GM18520 (cell line): Measurements from ENCODE around the gene MAN1C1.

ENCODE experiments used
- ATAC-seq: cut with Tn5 transposase; IDR thresholded peaks from one replicate; pipeline ENCODE4 v1.9.1; 2021; ENCODE audit not compliant: unreplicated experiment

MAN1C1 gene

DNA sequence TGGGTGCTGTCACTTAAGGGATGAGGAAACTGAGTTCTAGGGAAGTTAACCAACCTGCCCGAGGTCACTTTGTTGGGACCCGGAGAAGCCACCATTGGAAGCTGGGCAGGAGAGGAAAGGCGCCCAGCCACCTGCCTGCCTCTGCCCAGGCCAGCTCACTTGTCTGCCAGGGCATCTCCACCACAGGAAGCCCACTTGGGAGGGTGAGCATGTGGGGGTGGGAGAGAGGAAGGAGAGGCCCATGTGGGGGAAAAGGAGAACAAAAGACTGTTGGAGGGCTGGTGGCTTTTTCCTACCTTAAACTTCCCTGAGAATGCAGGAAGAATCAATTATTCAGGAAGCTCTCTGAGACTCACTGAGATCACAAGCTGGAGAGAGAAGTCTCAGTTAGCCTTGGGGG lies 139.6 kb downstream of the MAN1C1 start:
- ATAC-seq = no peak

DNA sequence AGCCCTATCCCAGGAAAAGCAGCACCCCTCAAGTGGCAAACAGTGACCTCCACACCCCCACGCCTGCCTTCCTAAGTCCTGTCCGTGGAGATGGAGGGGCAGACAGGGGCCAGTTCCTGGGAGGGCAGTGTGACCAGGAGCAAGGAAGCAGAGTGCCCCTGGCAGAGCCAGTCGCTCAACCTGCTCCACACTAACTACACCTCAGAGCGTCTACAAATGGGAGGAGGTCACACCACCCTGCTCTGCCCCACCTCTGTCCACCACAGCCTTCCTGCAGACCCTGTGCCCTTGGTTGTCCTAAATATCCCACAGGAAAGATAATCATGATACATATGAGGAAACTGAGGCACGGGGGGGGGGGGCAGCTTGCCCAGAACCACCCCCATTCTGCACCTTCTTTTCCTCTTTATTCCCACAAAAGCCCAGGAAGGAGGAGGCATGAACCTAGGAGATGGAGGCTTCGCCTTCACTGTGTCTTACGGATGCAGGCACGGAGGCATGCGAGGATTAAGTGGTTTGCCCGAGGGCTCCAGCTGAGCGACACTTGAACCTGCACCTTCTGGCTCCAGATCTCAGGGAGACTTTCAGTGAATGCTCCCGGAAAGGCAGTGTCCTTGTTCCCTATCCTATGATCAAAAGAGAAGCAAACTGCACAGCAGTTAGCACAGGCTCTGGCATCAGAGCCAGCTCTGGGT lies 140.7 kb downstream of the MAN1C1 start:
- ATAC-seq = no peak

DNA sequence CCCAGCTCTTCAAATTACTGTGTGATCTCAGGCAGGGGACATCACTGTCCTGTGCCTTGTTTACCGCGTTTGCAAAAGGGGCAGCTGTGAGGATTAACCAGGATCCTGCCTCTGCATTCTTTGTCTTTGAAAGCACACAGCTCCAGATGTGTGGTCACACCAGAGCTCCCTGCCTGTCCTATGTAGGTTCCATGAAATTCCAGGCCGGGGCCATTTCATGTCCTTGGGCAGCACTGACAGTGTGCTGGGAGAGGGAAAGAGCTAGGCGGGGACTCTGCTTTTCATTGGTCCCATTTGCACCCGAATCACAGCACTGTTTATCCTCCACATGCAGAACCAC lies 141.2 kb downstream of the MAN1C1 start:
- no peak for ATAC-seq

DNA sequence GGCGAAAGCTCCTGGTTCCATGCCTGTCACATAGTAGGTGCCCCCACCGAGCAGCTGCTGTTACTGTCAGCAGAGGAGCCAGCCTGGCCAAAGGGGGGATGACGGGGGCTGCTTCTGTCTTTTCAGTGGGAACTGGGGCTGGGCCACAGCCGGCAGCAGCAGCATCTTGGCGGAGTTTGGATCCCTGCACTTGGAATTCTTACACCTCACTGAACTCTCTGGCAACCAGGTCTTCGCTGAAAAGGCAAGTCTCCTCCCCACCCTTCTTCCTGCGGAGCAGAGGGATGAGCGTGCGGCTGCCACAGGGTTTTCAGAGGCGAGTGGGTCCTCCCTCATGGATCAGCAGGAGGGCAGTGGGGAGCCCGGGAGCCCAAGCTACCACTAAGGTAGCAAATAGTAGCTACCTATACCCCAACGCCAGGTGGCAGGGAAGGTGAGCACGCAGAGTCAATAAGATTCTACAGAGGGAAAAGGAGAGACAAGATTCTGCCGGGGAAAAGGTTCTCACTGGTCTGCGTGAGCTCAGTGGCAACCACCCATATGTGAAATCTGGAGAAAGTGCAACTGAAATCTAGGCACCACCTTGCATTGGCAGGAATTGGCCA lies 142.0 kb downstream of the MAN1C1 start:
- no peak for ATAC-seq

DNA sequence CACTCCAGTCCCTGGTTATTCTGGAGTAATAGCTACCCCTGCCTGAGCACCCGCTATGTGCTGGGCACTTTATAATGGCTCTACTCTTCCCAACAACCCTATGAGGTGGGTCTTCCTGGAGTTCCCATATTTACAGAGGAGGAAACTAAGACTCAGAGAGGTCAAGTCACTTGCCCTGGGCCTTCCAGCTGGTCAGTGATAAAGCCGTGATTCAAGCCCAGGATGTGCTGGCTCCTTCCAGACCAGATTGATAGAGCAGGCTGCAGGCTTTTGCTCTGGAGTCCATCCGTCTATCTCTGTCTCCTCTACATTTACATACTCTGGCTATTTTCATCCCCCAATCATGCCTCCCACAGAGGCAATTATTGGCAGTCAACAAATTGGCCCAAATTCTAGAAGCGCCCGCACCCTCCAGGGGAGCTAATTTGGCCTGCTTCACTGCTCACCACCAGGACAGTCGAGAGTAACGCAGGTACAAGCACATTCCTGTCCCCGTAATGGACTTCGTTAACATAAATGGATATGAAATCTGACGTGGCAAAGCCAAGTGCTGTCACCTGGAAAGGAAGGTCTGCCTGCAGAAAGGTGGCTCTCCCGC lies 143.6 kb downstream of the MAN1C1 start:
- ATAC-seq = no peak

DNA sequence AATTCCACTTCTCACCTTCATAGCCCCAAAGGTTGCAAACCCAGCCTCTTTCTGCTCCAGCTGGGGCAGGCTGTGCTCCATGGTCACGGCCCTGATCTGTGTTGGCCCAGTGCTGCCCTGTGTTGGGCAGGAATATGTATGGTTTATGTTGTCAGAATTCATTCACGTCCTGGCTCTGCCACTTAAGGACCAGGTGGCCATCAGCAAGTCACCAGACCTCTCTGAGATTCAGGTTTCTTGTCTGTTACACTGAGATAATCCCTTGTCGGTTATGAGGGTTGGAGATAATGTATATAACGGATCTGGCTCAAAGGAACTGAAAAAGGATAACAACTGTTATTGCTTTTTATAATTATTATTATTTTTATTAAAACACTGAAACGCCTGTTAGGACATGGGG lies 144.3 kb downstream of the MAN1C1 start:
- ATAC-seq = no peak

DNA sequence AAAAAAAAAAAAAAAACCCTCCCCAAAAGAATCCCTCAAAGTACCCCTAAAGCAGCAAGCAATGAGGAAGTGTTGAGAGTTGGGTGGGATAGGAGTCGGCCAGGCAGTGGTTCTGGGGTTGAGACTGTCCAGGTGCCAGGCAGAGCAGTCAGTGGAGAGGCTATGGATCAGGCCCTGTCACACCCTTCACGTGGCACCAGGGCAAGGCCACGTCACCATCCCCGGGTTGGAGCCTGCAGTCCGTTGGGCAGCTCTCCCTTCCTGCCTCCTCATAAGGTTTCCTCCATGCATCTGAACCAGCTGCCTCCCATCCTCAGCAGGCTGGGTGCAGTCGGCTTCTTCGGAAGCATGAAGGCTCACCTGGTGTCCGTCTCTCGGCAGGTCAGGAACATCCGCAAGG lies 146.9 kb downstream of the MAN1C1 start:
- no peak for ATAC-seq

DNA sequence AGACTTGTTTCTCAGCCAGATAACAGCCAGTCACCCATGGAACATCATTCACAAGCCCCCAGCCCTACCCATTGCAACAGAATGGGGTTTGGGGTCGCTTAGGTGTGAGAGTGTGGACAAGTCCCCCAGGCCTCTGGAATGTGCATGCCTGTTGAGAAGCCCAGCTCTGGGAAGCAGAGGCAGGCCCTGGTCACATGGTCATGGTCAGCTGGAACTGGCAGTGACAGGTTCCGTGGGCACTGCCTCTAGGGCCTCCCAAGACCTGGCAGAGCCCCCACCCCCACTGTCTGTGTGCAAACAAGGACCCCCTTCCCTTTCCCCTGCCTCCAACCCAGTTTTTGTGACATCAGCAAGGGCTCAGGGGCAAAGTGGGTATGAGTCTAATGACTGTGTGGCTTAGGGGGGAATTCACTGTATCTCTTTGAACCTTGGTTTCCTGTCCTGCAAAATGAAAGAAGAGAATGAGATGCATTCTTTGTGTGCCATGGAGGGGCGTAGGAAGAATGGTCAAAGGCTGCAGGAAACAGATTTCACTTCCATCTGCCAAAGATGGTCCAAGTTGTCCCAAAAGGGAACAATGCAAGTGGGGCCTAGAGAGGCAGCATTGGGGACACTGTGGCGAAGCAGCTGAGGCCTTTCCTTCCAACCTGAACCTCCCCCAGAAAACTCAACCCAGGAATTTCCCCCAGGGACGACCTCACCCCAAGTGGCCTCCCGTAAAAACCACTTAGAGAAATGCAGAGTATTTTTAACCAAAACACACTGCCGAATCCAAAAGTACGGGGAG lies 148.7 kb downstream of the MAN1C1 start:
- no peak for ATAC-seq

DNA sequence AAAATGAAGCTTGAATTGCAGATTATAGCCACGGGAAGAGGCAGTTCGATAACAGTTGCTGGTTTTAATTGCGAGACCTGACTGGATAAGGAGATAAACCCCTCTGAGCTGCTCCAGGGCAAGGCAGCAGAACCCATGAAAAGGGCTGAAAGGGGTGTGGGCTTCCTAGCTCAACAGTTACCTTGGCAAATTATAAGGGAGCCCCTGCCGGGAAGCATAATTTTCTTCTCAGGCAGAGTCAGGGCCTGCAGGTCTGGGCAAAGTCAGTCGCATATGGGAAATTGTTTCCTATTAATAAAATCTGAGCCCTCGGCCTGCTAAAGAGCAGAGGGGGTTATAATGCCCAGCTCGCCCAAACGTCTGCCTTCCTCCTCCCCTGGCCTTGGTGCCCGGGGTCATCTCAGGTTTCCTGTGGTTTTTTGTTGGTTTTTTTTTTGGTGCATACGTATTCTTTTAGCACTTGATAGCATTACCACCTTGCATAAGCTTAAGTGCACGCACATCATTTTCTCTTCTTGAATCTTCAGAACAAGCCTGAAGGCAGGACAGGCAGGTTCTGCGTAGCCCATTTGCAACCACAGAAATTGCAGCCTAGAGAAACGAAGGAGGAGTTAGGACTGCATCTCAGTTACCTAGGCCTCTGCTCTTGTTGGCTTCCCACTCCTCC lies 149.5 kb downstream of the MAN1C1 start:
- no peak for ATAC-seq

DNA sequence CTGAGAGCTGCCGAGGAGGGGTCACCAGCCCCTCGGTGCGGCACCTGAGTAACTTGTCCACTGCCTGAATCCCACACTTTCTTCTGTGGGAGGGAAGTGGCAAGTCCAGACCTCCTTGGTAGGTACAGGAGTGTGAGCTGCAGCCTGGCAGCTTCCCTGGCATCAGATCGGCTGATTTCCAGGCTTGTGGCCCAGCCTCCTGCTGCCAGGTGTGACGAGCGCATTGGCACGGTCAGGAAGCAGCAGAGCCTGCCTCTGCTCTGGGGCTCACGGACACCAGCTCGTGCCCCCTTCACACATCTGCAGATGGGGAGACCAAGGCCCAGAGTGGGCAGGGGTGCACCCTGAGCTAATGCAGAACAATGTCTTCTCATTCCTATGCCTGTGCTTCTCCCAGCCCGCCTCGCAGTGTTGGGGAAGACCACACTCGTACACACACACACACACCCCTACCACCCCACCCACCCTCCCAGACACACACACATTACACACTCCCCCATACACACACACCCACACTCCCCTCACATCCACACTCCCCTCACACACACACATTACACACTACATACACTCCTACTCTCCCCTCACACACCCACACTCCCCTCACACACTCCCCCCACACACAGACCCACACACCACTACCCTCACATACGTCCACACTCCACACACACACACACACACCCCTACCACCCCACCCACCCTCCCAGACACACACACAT lies 150.3 kb downstream of the MAN1C1 start:
- no peak for ATAC-seq

DNA sequence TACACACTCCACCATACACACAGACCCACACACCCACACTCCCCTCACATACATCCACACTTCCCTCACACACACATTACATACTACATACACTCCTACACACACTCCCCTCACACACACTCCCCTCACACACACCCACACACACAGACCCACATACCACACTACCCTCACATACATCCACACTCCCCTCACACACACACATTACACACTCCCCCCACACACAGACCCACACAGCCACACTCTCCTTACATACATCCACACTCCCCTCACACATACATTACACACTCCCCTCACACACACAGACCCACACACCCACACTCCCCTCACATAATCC lies 150.8 kb downstream of the MAN1C1 start:
- ATAC-seq = no peak

DNA sequence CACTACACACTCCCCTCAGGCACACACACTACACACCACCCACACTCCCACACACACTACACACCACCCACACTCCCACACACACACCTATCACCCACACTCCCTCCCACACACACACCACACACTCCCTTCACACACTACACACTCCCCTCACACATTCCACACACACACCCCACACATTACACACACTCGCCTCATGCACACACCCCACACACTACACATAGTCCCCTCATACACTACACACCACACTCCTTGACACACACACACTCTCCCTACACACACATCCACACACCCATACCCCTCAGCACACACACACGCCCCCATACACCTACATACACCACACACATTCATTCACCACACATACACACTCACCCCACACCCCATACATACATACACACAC lies 152.4 kb downstream of the MAN1C1 start:
- ATAC-seq = no peak

DNA sequence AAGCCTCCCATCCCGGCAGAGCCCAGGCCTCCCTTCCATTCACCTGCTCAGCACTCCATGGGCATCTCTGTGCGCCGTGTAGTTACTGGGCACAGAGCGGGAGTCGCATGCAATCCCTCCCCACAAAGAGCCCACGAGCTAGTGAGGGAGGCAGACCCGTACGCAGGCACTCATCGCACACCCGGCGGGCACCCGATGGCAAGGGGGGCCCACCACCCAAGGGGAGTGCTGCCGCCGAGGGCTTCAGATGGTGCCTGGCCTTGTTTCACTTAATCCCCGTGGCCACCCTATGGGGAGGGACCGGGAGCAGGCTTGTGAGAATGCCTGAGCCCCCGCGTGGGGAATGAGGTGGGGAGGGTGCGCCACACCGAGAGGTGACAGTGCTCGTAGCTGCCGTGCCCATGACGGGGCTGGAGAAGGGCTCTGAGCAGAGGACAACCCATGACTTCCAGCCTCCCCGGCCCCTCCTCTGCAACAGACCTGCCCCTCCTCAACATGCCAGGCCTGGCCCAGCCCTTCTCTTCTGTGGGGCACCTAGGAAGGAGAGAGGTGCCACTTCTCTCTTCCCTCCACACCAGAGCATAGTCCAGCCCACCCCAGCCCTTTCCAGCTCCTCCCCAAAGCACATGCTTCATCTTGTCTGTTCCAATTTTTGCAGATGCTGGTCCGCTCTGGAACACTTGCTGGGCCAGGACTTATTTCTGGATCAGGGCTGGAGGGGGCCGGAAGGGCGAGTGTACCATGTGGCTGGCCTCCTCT lies 153.2 kb downstream of the MAN1C1 start:
- no peak for ATAC-seq

DNA sequence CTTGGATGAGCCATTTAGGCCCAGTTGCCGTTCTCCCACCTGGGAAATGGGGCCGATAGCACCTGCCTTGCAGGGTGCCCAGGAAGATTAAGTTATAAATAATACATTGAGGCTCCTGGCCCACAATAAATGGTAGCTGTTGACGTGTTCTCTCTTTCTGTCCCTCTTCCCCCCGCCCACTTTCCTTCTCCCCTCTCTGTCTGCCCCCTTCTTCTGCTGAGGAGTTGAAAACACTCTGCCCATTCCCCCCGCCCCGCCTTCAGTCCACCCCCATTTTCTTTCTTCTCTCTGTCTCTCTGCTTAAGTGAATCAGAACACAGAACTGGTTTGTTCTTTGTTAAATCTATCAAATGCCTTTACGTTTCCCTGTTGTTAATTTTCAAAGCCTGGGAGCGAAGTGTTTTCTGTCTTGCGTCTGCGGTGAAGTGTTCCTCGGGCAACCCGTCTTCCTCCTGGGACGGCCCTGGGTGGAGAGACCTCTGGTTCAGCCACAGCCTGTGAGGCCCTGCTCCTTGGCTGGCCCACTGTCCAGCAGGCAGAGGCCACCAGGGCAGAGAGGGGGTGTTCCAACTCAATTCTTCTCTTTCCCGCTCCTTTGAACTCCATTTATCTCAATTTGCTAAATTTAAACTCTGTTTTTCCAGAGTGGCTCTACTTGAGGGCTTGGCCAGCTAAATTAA lies 154.1 kb downstream of the MAN1C1 start:
- ATAC-seq = no peak

DNA sequence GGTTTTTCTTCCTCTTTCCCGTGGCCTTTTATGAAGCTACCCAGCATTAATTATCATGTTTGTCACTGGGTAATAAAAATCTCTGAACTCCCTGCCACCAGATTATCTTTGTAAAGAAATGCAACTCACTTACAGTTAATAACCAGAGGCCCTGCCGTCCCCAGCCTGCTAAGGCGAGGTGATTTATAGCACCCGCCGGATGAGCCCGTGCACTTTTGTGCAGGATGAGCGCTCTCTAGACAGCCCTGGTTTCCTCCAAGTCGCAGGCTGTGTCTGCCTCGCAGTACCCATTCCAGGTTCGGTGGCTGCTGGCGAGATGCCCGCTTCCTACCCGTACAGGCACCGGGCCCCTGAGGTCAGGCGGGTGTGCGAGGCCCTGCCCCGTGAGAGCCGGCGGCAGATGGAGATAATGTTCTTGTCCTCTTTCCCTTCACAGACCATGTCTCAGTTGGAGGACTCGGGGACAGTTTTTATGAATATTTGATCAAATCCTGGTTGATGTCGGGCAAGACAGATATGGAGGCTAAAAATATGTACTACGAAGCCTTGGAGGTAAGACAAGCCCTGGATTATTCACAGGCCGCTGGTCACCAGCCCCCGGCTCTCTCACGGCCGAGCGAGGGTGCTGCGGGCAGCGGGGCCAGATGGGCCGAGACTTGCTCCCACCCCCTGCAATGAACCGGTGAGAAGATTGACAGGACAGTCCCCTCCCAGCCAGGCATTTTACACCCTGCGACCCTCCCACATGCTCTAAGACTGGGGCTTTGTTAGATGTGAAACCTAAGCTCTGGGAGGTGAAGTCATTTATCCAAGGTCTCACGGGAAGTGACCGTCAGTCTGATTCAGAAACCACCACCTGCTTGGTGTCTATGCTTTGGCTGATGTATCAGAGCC lies 154.9 kb downstream of the MAN1C1 start:
- no peak for ATAC-seq

DNA sequence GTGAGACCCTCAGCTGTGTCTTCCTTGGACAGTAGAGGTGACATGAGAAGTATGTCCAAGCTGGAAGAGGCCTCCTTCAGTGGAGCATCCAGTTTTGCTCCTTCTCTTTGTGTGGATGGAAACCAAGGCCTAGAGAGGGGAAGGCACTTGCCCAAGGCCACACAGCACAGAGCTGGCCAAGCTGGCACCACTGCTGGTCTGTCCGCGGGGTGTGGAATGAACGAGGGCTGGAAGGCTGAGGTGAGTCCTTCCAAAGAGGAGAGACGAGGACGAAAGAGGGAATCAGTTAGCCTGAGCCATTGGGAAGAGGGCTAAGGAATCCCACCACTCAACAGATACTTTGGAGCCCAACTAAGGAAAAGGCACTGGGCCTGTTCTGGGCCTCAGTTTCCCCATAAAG lies 155.6 kb downstream of the MAN1C1 start:
- ATAC-seq = no peak

DNA sequence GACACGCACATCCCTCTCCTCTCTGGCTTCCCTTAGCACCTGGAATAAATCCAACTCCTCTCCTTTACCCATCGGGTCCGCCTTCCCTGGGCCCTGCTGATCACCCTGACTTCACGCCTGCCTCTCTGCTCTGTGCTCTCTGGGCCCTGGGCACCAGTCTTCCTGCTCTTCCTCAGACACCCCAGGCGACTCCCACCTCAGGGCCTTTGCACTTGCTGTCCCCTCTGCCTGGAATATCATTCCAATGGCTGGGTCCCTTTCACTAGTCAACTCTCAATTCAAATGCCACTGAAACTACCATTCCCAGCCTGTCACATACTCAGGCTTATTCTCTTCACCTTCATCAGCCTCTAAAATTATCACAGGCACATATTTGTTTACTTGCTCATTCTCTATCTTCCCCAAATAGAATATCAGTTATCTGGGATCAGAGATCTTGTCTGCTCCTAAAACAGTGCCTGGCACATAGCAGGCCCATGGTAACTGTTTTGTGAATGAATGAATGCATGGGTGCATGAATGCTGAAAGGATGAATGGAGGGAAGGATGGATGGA lies 156.2 kb downstream of the MAN1C1 start:
- ATAC-seq = no peak

DNA sequence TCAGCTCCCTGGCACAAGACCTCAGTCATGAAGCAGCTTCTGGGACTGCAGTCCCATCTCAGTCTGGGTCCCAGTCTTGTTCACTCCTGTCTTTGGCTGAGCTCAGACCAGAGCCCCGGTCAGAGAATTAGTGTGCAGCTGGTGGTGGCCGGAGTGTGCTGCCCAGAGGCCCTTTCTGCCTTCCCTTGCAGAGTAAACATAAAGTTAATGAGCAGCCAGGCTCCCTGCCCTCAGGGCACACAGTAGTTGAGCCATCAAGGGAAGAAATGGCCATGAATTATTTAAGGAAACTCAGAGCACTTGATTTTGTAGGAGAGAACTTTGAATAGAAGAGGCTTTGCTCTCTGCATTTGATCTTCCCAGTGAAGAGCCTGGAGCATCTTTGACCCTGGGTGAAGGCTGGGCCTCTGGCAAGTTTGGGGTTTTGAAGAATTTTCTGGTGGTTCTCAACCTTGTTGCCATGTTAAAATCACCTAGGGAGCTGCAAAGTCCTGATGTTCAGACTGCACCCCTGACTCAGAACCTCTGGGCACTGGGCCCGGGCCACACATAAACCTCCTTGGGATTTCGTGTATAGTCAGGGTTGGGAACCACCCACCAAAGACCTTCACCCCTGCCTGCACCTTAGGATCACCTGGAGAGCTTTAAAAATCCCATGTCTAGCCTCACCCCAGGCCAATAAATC lies 157.0 kb downstream of the MAN1C1 start:
- ATAC-seq = no peak
